GM18909 (cell line): ENCODE data around the gene TALDO1.

Source experiments
- ATAC-seq: cut with Tn5 transposase; IDR thresholded peaks from one replicate; pipeline ENCODE4 v1.9.1; 2021; ENCODE audit warnings: mild to moderate bottlenecking; ENCODE audit not compliant: unreplicated experiment, poor library complexity

TALDO1 gene

DNA sequence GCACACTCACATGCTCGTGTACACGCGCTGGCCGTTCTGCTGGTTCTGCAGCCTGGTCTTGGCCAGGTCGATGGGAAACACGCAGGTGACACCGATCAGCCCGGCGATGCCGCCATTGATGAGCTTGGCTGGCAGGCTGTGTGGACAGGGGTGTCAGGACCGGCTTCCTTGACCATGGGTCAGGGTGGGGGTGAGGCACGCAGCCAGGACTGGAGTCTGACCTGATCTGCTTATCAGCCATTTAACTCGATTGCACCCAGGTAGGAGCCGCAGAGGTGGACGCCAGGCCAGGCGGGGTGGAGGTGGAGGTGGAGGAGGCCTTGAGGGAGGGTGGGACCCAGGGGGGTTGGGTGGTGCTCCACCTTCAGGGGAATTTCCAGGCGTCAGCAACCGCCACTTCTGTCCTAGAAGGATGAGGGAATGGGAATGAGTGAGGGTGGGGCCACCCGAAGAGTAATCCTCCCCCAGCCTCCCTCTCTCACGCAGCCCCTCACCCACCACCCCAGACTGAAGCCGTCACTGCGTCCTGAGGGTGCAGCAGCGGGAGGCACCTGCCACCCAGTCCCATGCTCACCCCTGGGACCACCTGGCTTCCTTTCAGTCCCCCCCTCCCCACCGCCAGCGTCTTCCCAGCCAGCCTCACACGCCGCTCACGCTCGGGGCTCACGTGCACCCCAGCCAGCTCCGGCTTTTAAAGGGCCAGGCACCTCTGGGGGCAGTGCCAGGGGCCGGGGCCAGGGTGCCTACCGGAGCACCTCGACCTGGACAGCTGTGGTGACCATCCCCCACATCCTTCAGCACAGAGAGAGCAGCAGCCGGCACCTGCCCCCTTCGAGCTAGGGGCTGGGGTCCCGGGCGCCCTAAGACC lies 47.7 kb downstream of the TALDO1 start:
- ATAC-seq: no peak

DNA sequence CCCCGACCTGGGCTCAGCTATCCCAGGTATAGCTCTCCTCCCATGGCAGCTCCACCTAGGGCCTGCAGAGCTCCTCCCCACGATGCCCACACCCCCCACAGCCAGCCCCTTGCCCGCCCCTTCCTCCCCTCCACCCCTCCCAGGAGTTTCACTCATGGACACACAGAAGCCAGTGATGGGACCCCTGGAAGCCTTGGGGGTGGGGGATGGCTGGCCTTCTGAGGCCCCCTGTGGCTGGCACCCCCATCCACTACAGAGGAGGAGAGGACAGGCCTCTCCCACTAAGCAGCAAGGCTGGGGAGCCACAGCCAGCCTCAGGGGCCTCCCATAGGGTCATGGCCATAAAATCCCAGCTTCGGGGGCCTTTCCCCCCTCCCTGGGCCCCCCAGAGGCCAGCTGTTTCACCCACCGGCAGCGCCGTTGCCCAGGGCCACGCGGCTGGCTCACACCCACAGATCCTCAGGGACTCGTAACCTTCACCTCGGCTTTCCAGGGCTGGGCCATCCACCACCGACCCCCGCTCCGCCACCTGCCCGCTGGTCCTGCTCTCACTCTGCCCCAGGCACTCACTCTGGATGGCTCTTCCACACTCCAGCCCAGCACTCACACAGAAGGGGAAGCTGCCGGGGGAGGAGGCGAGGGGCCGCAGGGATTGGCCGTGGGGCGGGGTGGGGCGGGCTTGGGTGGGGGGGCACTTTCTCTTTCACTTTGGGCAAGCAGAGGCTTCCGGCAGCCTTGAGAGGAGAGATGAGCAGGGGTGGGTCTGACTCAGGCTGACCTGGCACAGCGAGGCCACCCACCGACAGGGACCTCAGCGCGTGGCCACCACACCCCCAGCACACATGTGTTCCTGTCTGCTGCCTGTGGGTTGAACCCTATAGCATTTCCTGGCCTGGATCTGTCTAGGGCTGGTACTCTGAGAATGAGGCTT lies 48.6 kb downstream of the TALDO1 start:
- no peak for ATAC-seq

DNA sequence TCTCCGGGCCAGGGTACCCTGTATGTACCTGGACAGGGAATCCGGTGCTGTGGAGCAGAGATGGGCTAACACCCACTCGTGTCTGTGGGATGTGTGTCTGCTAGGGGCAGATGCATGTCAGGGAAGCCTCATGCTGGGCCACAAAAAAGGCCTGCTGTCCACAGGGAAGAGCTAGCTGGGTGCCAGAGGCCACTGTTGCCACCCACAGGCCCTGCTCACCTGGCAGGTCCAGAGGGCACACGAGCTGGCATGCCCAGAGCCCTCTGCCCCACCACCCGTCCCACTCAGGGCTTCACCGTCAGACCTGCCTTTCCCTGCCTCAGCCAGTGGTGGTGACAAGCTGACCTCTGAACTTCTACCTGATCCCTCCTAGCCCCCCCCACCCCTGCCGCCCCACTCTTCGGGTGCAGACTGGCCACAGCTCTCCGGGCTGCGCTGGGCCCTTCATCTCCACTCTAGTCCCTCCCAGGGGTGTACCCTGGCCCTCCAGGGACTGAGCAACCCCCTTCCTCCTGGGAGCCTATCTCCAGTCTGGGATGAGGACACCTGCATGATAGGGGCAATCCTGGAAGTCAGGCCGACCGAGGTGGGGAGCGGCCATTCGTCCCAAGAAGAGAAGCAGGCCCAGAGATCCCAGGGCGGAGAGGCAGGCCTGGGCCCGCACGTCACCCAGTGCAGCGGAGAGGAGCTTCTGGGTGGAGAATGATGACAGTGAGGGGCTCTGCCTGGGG lies 49.5 kb downstream of the TALDO1 start:
- no peak for ATAC-seq

DNA sequence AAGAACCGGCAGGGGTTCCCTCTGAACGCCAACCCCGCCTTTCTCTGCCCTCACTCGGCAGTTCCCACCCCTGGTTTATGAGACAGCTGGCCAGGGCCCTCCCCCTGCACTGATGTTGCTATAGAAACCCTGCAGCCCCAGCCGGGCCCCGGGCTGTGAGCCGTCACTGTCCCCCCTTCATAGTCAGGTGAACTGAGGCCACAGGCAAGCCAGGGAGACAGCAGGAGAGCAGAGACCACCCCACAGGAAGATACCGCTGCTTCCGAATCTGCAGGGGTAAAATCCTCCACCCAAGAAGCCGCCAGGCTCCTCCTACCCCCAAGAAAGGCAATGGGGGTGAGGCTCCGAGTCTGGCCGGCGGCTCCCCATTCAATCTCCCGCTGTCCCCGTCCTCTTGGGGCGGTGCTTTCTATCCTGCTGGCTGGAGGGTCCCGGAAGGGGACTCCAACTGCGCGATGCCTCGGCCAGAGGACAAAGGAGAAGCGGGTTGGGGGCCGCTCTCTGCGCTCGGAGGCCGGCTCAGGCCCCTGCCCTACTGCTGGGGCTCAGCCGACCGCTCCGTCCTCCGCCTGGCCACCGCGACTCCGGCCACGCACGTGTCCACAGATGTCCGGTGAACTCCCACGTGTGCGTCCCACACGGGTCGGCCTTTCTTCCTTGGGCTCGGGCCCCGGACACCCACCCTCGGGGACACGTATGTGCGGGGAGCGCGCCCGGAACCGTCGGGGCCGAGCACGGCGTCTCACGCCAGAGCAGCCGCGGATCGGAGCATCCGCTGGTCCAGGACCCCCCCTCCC lies 50.2 kb downstream of the TALDO1 start:
- peak; percentile 38 for ATAC-seq

DNA sequence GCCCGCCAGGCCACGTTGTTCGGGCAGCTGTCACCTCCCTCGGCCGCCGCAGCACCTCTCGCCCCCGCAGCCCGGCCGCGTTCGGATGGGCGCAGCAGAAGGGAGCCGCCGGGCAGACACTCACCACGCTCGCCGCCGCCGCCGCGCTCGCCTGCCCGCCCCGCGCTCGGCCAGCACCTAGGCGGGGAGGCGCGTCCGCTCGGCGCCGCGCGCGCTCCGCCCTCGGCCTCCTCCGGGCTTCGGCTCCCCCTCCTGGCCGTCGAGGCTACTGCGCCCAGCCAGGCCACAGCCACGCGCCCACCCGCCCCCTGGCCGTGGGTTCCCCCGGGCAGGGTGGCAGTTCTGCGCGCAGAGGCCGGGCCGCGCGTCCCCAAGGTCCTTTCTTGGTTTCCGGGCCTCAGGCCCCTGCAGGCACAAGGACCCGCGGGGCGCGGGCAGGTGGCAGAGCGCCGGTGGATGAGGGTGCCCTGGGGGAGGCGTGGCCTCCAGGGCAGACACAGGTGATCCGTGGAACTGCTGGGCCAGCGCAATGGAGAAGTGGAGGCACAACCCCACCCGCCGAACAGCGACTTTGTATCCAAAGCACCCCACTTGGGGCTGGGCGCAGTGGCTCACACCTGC lies 50.9 kb downstream of the TALDO1 start, which contains the start of gene SLC25A22:
TSS of gene SLC25A22 (minus strand) at position 189 of the 621 bp plus-strand sequence. CDS start 3,275 bp downstream, outside the sequence.
- peak; percentile 60 for ATAC-seq

DNA sequence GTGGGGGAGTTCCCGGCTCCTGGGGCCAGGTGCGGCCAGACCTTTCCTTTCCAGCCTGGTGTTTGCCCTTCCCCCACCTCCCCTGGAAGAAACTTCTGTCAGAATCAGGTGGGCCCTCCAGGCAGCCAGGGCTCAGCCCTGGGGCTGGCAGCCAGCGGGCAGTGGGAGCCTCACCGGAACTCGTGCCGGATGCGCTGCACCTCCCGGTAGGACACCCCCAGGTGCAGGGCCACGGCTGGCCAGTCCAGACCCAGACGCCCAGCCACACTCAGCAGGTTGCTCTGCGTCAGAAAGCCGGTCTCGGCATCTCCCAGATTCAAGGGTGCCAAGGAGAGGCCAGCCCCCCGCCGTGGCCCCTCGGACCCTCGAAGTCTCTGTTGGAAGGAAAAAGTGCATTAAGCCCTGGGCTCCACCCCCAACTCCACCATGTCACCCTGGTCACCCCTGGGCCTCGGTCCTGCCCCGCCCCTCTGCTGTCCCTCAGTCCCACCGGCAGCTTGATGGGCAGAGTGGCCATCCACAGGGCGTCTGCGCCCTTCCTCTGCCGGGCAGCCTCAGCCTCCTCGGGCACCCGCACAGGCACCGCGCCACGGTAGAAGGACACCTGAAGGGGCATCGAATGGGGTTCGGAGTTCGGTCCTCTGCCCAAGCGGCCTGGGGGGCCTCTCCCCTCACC lies 52.5 kb downstream of the TALDO1 start:
- ATAC-seq: no peak

DNA sequence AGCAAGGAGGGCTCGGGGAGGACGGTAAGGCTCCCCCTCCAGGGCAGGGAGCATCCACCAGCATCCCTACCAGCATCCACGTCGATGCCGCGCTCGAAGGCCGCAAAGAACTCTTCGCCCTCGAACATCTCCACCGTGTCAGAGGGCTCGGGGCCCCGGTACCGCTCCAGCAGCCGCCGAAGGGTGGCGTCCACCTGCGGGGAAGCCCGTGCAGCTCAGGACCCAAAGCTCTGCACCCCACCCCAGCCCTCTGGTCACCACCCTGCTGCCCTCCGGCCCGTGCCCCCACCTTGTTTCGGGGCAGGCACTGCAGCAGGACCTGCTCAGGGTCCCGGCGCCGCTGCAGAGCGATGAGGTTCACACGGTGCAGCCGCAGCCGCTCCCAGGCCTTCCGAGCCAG lies 53.2 kb downstream of the TALDO1 start:
- ATAC-seq: no peak

DNA sequence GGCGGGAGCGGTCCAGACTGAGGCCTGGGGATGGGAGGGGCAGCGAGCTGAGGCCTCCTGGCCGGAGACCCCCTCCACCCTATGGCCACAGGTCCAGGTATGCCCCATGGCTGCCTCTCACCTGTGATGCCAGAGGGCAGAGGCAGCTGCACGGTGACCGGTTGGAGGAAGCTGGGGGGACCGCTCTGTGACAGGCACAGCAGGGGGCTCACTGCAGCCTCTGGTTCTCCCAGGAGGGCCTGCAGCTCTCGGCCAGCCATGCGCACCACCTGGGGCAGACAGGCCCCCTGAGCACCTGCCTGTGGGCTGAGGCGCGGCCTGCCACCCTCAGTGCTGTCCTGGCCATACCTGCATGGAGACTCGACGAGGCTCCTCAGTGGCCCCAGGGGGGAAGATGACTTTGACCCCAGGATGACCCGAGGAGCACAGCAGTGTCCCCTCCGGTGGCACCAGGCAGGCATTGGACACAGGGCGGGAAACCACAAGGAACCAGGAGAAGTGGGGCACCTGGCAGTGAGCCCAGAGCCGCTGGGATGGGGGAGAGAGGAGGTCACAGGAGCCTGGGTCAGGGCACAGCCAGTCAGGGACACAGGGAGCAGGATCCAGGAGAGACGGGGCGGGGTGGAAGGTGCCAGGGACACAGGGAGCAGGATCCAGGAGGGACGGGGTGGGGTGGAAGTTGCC lies 54.0 kb downstream of the TALDO1 start:
- no peak for ATAC-seq

DNA sequence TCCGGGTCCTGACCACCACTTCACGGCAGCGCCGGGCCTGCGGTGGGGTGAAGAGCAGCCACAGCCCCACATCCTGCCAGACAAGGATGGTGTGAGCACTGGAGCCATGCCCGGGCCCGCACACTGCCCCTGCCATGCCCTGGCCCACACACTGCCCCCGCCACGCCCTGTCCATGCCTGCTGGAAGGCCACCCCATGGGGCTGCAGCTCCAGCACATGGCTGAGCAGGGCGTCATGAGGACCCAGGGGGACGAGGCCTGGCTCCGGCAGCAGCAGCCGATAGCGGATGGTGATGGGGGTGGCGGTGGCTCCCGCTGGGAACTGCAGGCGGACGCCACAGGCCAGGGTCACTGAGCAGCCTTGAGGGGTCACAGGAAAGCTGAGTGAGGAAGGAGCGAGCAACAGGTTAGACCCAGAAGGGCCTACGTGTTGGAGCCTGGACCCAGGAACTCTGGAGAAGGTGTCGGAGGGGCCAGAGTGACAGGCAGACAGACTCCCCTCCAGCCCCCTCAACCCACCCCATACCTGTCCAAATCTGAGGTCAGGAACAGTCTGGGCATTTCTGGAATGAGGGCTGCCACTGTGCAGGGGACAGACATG lies 54.9 kb downstream of the TALDO1 start:
- no peak for ATAC-seq

DNA sequence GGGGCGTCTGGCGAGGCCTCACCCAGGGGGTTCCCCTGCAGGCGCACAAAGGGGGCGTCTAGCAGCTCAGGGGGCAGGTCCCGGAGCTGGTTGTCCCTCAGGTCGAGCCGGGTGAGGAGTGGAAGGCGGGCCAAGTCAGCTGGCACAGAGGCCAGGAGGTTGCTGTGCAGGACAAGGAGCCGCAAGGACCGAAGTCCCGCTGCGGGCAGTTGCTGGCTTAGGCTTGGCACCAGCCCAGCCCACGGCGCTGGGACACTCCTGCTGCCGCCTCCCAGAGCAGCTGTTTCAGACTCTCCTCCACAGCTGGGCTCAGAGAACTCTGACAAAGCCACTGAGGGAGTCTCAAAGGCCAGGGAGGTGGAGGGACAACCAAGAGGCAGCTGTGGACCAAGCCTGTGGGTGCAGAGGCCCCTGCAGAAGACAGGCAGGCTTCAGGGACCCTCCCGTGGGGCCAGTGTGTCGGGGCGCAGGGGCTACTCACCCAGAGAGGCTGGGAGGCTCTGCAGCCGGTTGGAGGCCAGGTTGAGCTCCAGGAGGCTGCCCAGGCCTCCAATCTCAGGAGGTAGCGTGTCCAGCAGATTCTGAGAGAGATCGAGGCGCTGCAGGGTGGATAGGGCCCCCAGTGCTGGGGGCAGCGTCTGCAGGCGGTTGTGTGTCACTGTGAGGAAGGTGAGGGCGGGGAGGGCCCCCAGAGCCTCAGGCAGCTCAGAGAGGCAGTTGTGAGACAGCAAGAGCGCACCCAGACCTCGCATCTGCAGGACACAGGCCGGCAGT lies 55.6 kb downstream of the TALDO1 start:
- no peak for ATAC-seq

DNA sequence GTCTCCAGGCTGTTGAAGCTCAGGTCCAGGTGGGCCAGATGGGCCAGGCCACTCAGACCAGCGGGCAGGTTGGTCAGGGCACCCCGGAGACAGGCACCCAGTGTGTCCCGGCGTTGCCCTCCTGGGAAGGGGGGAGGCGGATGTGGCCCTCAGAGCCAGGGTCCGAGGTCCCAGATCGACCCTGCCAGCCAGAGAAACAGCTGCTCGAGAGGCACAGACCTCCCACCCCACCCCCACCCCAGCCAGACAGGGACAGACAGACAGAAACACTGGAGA lies 56.1 kb downstream of the TALDO1 start:
- no peak for ATAC-seq

DNA sequence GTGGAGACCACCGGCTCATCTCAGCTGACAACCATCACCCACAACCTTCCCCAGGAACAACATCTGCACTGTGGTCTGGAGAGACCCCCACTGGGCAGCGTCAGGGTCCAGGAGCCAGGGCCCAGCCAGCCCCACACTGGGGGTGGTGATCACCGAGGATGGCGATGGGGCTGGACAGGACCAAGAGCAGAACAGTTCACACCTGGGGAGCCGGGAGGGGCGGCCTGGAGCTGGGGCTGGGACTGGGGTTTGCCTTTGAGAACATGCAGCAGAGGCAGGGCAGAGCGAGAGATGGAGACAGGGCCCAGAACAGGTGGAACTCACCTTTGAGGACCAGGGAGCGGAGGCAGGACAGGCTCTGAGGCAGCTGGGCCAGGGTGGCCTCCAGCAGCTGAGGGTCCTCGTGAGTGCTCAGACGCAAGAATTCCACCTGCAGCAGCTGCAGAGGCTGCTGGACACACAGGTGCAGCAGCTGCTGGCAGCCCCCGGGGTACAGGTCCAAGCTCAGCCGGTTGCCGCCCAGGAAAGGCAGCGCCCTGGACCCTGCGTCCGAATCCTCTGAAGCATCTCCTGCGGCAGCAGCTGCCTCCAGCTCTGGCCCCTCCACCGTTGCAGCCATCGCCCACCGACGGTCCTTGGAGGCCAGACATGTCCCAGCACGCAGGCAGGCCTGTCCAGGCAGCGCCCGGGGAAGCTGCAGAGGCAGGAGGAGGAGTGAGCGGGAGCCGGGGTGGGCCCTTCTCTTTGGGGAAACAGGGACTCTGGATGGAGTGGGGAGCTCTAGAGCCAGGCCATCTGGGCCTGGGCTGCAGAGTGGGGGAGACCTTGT lies 56.7 kb downstream of the TALDO1 start:
- no peak for ATAC-seq

DNA sequence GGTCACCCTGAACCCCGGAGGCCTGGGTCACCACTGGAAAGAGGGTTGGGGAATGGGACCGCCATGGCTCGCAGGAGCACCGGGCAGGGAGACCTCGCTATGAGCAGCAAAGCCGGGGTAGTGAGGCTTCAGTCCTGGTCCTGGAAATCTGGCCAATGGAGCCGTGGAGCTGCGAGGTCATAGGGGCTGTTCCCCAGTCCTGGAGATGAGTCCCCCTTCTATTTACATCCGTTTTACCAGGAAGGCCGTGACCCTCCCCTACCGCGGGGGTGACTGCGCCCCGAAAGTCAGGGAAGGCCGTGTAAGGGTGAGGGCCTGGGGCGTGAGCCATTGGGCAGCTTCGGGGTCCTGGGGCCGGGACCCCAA lies 57.3 kb downstream of the TALDO1 start:
- ATAC-seq: no peak

DNA sequence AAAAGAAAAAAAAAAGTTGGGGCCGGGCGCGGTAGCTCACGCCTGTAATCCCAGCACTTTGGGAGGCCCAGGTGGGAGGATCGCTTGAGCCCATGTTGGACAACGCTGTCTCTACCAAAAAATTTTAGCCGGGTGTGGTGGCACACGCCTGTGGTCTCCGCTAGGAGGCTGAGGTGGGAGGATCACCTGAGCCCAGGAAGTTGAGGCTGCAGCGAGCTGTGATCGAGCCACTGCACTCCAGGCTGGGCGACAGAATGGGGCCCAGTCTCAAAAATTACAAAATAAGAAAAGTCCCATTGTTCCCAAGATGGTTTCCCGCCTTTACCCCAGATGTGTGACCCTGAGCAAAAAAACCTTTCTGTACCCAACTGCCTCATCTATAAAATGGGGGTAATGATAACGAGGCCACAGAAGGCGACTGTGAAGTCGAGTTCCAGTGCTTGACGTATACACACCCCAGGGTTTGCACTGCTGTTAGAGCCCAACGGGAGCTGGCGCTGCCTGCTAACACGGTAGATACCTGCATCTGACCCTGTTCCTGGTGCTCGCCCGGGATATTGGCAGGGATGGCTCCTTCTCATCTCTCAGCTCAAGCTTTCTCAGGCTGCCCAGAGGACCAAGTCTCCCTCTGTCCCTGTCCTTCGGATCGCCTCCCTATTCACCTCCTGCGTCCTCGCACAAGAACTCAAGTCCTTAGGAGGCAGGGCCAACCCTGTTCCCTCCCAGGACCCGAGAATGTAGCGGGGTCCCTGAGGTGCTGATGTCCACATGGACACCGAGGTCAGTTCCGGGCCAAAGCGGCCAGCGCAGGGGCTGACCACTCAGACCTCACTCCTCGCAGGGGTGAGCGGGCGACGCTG lies 61.4 kb downstream of the TALDO1 start:
- ATAC-seq: no peak

DNA sequence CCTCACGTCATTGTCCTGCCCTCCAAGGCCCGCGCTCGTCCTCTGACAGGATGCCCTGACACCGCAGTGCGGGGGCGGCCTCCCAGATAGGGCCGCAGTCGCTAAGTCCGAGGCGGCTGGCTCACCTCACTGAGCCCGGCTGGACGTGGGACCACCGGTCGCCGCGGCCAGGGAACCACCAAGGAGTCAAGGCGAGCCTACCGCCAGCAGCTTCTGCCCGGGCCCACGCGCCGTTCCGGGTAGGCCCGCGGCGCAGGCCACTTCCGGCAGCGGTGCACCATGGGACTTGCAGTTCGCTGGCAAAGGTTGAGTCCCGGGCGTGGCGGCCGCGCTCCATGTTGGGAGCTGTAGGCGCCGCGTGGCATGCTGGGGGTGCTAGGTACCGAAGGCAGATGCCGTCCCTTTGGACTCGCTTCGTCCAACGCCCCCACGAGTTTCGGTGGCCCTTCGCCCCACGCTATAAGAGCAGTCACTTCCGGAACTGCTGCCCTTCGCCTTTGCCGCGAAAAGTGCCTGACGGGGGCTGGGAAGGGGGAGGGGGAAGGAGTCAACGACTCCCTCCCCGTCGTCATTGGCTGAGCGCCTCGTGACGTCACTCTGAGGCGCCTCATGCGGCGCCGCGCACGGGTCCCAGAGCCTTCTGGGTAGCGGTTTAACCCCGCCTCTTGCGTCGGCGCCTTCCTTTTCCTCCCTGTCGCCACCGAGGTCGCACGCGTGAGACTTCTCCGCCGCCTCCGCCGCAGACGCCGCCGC lies 62.2 kb downstream of the TALDO1 start, which contains the start of gene RPLP2:
TSS of gene RPLP2 (plus strand) at position 681 of the 753 bp plus-strand sequence. CDS start 268 bp downstream, outside the sequence.
- peak; percentile 73 for ATAC-seq
